Measurements from ENCODE around the gene AHNAK. TPM values are rescaled to one million over a fixed set of nuclear protein-coding genes. Genes with fewer than 3 reads are reported as not detected.

AHNAK gene
- total and polyA plus RNA-seq, 2 of the 8 experiments (the other 6 are each of a cell fraction or from before 2014, with no cell fraction given): 2.0 to 5.8 TPM

- no peak overlapping the region for H3K4me3 ChIP-seq (ENCODE audit: extremely low read depth in 1 of 4, insufficient read depth in 2 of 4, low read depth in 3 of 4, low read length in 4 of 4)
- H3K14ac ChIP-seq (ENCODE audit: insufficient read length): no peak overlapping the region
- H3K79me1 ChIP-seq (ENCODE audit: low read depth, low read length): no peaks in the 10 kb centered on the region
- peaks cover 8 to 24% (median 17%) of the 10 kb centered on the region in 4 experiments for H3K4me1 ChIP-seq (replicated peaks in 1 of 4; ENCODE audit: control insufficient read depth in 3 of 4, insufficient read depth in 4 of 4, low read length in 3 of 4)
- no peak overlapping the region for H2AK5ac ChIP-seq (ENCODE audit: low read depth, low read length)
- POLR2A ChIA-PET (ENCODE audit: partially characterized antibody): interaction anchor here (1.9 to 2.3 kb wide), 2 partner anchors 11 to 58 kb away, joined by 4 to 8 read pairs; no protein-coding TSS in a partner anchor
- WGBS, 2 experiments (ENCODE audit: extremely low coverage in 1 of 2, insufficient coverage in 1 of 2, insufficient read length in 1 of 2, insufficient replicate concordance in 2 of 2, low coverage in 1 of 2, low lambda C conversion rate in 2 of 2, missing lambda C conversion rate in 1 of 2): 83% methylated on average over 10 of the region's 10 CpGs; no CpG with 5 or more reads in 1 of the 2 experiments
- H3K9me3 ChIP-seq (ENCODE audit: insufficient read depth in 2 of 2, low read depth in 1 of 2, low read length in 1 of 2): no peaks in the 10 kb centered on the region
- H3K23me2 ChIP-seq (ENCODE audit: low read depth, low read length): peaks cover 6% of the 10 kb centered on the region
- CTCF ChIA-PET (ENCODE audit: partially characterized antibody): interaction anchor here (0.5 to 18.8 kb wide), 5 partner anchors 34 to 461 kb away, joined by 3 to 179 read pairs (median 3); no protein-coding TSS in a partner anchor
- H3K23ac ChIP-seq (ENCODE audit: insufficient read length): no peak overlapping the region
- no peaks in the 10 kb centered on the region for H4K20me1 ChIP-seq (replicated peaks in 1 of 2; ENCODE audit: control insufficient read depth in 1 of 2, insufficient read depth in 2 of 2, low read length in 2 of 2)
- H2BK20ac ChIP-seq (ENCODE audit: low read length): no peak overlapping the region
- H3K4me2 ChIP-seq (ENCODE audit: insufficient read depth in 1 of 2, low read depth in 2 of 2, low read length in 2 of 2): no peak overlapping the region
- H4K8ac ChIP-seq (ENCODE audit: extremely low read depth, insufficient read depth, low read length): no peak overlapping the region
- no peaks in the 10 kb centered on the region for H3K36me3 ChIP-seq (ENCODE audit: control insufficient read depth in 2 of 4, insufficient read depth in 4 of 4, low read length in 3 of 4)
- no peak overlapping the region for H2BK120ac ChIP-seq (replicated peaks; ENCODE audit: low read depth, low read length)
- no peak overlapping the region for H4K5ac ChIP-seq (ENCODE audit: insufficient read length, low read depth, low read length)
- H2AFZ ChIP-seq (ENCODE audit: low read length): no peak overlapping the region
- no peak overlapping the region; a peak in 1 of 7 replicates for H3K9ac ChIP-seq (replicated peaks in 1 of 4; ENCODE audit: extremely low read depth in 1 of 4, low read depth in 3 of 4, low read length in 3 of 4)
- H3K79me2 ChIP-seq (ENCODE audit: control insufficient read depth in 1 of 2, insufficient read depth in 2 of 2, low read length in 2 of 2): no peaks in the 10 kb centered on the region
- no peak overlapping the region for H3K56ac ChIP-seq (replicated peaks; ENCODE audit: insufficient read length, low read depth, low read length)
- H2BK5ac ChIP-seq (ENCODE audit: low read depth, low read length): no peak overlapping the region
- peaks cover 0 to 13% (median 5%) of the 10 kb centered on the region in 4 experiments; a peak in 4 of 7 replicates for H3K27me3 ChIP-seq (replicated peaks in 1 of 4; ENCODE audit: control insufficient read depth in 3 of 4, extremely low read depth in 1 of 4, insufficient read depth in 3 of 4, low read length in 3 of 4)
- H3K27ac ChIP-seq (ENCODE audit: low read depth, low read length): no peak overlapping the region
- DNase-seq (ENCODE audit: low read depth in 1 of 2, low spot score in 2 of 2) (no peak), FAIRE-seq (no peak)
- H2BK15ac ChIP-seq (ENCODE audit: low read length): no peak overlapping the region
- H2BK12ac ChIP-seq (ENCODE audit: low read depth, low read length): no peak overlapping the region
- TF ChIP-seq ASH2L (IDR thresholded peaks at IDR 0.05; ENCODE audit: low read length) (no peak), MAFK (IDR thresholded peaks at IDR 0.05; ENCODE audit: low read depth, low read length) (no peak), FOSL1 (IDR thresholded peaks at IDR 0.05; ENCODE audit: insufficient read depth, low read depth, low read length) (no peak), ZNF274 (IDR thresholded peaks at IDR 0.05; ENCODE audit: borderline replicate concordance, extremely low read depth, low read length) (no peak), EP300 (IDR thresholded peaks at IDR 0.05; ENCODE audit: borderline replicate concordance in 1 of 2, low read depth in 2 of 2, low read length in 2 of 2) (no peak), POLR2AphosphoS5 (IDR thresholded peaks at IDR 0.05; ENCODE audit: low read depth, low read length) (no peak), TAF7 (optimal IDR thresholded peaks at IDR 0.05; ENCODE audit: borderline replicate concordance, low read depth, low read length) (no peak)
- no peak overlapping the region for H3K18ac ChIP-seq (ENCODE audit: extremely low read depth, low read length)
- H3K4ac ChIP-seq (replicated peaks; ENCODE audit: insufficient read length, low read depth, low read length): no peak overlapping the region
- H4K91ac ChIP-seq (replicated peaks; ENCODE audit: insufficient read length, low read length): peak overlapping the region; percentile 25
Measured at GRCh38 chr11:62502030-62502730, 44.4 kb downstream of the AHNAK start.
